GM18505 (cell line): ENCODE data around the gene KATNA1.

Experiments used
- ATAC-seq: cut with Tn5 transposase; IDR thresholded peaks from one replicate; pipeline ENCODE4 v1.9.1; 2021; ENCODE audit not compliant: unreplicated experiment
- POLR2A ChIP-seq: IDR thresholded peaks from 4 replicates; pipeline ENCODE4 v1.6.1; 2011; ENCODE audit warnings: borderline replicate concordance; ENCODE audit not compliant: insufficient read depth, insufficient read length; ENCODE audit errors: extremely low read depth

Gene KATNA1

DNA sequence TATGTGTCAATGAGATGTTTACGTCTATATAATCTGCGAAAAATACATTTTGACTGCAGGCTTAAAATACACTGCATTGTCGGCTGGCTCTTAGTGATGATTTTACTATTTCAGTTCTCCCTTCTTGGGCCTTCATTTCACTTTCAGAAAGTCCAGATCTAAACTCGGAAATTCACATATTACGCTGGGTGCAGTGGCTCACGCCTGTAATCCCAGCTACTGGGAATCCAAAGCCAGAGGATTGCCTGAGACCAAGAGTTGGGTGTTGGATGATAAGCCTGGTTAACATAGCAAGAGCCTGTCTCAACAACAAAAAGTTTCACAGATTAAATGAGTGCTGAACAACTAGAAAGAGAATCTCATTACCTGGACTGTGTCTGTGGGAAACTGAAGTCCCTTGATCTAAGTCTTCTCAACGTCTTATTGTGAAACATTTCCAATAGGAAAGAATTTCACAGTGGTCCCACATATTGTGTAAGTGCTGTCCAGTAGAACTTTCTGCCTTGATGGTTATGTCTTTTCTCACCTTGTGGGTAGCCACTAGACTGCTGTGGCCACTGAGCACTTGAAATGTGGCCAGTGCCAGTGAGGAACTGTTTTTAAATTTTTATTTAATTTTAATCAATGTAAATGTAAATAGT, 80.4 kb downstream of the KATNA1 start:
- no peak for TF ChIP-seq POLR2A
- ATAC-seq = no peak

DNA sequence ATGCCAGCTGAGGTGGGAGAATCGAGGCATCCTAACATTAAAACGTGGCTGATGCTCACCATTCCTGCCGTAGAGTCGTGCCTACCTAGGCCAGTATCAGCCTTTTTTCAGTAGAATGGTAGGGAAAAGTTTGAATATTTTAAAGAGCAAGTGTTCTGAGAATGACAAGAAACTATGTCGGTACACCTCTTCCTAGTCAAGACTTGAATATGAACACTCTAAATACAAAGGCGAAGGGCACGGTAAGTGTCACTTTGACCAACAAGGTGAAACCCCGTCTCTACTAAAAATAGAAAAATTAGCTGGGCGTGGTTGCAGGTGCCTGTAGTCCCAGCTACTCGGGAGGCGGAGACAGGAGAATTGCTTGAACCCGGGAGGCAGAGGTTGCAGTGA, 81.3 kb downstream of the KATNA1 start:
- peak; percentile 43 for TF ChIP-seq POLR2A
- no peak for ATAC-seq

DNA sequence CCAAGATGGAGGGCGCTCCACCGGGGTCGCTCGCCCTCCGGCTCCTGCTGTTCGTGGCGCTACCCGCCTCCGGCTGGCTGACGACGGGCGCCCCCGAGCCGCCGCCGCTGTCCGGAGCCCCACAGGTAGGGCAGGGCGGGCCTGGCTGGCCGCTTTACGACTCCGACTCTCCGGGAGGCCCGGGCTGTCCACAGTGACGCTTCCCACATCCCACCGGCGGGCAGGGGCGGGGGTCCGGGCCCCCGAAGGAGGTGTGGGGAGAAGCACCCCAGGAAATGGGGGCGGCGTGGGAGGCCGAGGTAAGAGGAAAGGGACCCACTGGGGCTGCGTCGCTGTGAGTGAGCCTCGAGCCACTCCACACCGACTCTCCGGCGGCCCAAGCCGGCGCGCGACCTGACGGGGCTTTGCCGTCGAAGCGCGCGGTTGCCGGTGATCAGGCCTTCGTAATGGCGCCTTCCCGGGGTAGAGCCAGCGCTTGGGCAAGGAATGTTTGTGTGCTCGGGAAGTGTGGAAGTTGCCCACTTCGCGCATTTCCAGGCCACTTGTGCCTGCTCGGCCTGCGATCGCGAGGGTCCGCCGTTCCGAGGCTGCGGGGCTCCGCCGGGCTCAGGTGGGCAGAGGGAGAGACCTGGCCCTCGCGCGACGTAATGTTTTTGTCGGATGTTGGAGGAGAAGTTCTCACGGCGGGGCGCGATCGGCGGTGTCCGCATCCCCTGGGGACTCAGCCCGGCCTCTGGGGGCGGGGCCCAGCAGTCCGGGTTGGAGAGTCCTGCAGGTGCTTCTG, 81.9 kb downstream of the KATNA1 start:
- ATAC-seq = peak; percentile 15
- peak; percentile 64 for TF ChIP-seq POLR2A

DNA sequence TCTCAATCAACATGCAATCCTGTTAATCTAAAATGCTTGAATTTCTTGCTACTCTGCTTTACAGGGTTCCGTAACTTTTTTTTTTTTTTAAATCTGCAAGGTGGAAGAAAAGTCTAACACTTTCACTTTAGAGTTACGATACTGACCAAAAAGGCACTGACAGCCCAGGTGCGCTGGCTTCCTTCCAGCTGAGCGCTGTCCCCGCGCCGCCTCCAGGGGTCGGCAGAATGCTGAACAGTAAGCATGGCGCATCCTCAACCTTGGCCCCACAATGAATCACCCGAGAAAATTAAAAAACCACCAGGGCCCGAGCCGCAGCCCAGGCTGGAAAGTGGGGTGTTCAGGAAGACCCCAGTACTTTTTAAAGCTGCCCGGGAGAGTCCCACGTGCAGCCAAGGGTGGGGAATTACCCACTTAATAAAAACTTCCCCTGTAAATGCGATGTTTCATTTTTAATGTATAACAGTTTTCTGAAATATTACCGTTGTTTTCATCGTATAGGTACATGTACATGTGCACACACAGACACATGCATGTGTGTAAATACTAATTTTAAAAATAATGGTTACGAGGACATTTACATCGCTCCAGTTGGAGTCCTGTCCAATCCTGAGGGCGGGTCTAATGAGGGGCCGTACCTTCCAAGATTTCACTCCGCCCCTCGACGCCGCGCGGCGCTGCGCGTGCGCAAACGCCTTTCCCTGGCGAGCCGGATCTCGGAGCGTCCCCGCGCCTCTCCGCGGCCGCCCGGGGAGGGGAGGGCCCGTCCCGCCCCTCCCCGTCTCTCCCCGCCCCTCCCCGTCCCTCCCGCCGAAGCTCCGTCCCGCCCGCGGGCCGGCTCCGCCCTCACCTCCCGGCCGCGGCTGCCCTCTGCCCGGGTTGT, 82.7 kb downstream of the KATNA1 start, which contains the start of gene GINM1:
Gene GINM1 (plus strand): TSS at position 849 of the 883 bp plus-strand sequence. CDS start 40 bp downstream, outside the sequence.
- peak; percentile 86 for ATAC-seq

DNA sequence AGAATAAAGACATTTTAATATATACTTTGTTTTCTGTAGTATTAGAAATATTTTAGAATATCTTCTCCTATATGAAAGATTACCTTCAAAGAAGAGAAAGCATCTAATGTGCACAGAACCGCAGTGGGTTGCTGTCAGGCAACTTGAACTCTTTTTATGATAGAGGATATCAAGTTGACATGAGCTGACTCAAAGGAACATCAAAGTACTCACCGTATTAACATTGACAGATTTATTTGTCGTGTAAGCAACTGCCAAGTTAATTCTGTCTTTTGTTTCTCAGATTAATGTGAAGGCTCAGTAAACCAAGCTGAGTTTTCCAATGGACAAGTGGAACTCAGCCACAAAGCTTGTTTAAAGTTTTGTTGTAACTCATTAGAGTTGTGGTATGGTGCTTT, 84.6 kb downstream of the KATNA1 start:
- ATAC-seq = no peak
- TF ChIP-seq POLR2A = no peak

More for the DNA sequence above, 82.7 kb downstream of the KATNA1 start, which contains the start of gene GINM1:
- TF ChIP-seq POLR2A = no peak

DNA sequence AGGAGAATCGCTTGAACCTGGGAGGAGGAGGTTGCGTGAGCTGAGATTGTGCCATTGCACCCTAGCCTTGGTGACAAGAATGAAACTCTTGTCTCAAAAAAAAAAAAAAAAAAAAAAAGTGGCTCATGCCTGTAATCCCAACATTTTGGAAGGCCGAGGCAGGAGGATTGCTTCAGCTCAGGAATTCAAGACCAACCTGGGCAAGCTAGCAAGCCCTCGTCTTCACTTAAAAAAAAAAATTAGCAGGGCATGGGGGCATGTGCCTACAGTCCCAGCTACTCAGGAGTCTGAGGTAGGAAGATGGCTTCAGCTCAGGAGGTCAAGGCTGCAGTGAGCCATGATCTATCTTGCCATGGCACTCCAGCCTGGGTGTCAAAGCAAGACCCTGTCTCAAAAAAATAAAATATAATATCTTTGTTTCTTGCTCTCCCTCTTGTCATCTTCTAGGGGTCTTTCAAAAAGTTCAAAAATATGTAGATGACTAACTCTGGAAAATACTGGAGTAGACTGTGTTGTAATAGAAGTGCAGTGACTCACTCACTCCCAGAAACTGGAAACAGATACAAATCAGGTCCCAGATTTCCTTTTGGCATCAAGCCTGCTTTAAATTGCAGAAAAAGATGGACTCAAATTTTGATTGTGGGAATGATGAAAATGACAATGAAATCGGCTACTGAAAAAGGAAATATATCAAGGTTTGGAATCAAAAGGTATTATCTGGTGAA, 85.1 kb downstream of the KATNA1 start:
- no peak for ATAC-seq
- no peak for TF ChIP-seq POLR2A

DNA sequence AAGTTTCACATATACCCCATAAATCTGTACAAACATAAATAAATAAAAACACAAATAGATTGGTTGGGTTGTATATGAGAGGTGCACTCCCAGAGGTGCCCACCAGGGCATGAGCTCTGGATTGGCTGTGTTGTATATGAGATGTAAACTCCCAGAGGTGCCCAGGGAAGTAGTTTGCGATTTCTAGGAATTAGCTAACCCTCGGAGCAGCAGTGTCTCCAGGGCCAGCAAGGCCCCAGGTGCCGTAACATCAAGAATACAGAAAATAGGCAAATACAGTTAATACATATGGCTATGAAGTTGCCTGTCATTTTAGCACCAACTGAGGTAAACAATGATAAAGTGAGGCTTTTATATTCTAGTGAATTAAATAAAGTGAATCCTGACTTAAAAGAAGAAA, 87.8 kb downstream of the KATNA1 start:
- peak; percentile 42 for ATAC-seq
- no peak for TF ChIP-seq POLR2A

DNA sequence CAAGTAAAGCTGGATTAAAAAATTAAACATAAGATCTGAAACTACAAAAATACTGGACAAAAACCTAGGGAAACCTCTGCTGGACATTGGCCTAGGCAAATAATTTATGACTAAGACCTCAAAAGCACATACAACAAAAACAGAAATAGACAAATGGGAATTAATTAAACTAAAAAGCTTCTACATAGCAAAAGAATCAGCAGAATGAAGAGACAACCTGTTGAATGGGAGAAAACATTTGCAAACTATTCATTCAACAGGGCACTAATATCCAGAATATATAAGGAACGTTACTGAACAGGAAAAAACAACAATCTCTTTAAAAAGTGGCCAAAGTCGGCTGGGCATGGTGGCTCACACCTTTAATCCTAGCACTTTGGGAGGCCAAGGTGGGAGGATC, 89.1 kb downstream of the KATNA1 start:
- no peak for ATAC-seq
- TF ChIP-seq POLR2A = no peak

DNA sequence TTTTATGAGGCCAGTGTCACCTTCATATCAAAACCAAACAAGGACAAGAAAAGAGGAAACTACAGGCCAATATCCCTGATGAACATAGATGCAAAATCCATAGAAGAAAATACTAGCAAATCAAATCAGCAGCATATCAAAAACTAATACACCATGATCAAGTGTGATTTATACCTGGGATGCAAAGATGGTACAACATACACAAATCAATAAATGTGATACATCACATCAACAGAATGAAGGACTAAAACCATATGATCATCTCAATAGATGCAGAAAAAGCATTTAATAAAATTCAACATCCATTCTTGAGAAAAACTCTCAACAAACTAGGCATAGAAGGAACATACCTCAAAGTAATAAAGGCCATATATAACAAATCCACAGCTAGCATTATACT, 90.5 kb downstream of the KATNA1 start:
- no peak for ATAC-seq
- no peak for TF ChIP-seq POLR2A

DNA sequence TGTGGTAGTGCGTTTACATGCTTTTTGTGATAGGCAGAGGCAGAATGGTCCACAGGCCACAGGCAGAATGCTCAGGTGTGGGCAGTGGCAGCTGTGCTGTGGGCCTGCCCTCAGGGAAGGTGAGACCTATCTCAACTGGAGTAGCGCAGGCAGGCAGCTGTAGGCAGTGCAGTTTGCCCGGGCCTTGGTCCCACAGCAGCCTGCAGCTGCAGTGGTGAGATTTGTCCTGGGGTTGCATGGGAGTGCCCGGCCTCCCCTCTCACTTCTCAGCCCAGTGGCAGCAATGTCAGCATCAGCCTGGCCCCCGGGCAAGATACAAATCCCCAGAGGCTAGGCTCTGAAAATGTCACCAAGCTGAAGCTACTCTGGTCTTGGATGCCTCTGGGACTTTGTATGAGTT, 96.6 kb downstream of the KATNA1 start:
- ATAC-seq = no peak
- no peak for TF ChIP-seq POLR2A

DNA sequence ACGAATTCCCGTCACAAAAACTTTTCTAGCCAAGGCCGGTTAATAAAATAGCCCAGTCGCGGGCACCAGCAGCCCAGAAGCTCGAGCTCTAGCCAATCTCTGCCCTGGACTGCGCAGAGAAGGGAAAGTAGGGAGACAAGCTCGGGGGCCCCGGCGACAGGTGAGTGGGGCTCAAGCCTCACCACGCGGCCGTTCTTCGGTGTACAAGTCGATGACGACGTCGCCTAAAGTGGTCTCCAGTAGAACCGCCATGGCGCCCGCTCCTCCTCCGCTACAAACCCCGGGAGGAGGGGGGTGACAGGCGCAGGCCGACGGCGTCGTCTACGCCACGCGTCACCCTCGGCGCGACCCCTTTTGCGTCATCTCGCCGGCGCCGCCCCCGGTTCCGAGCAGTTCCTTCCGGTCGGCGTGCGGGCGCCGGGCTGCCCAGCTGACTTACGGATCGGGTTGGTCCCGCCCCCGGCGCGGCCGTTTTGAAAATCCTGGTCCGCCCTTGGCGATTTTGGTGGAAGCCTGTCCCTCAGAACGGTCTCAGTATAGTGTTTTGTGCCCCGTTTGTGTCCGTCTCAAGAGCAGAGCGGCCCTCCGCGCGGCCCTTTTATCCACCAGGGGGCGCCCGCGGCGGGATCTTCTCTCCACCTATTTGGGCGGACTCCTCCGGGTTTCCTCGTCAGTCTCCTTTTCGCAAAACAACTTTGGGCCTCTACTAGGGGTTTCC, 102.6 kb downstream of the KATNA1 start, which contains the start of gene PPIL4:
Gene PPIL4 (minus strand): TSS at position 290 of the 718 bp plus-strand sequence. CDS start 38 bp downstream, at position 252.
- TF ChIP-seq POLR2A = peak; percentile 89
- ATAC-seq = peak; percentile 94

DNA sequence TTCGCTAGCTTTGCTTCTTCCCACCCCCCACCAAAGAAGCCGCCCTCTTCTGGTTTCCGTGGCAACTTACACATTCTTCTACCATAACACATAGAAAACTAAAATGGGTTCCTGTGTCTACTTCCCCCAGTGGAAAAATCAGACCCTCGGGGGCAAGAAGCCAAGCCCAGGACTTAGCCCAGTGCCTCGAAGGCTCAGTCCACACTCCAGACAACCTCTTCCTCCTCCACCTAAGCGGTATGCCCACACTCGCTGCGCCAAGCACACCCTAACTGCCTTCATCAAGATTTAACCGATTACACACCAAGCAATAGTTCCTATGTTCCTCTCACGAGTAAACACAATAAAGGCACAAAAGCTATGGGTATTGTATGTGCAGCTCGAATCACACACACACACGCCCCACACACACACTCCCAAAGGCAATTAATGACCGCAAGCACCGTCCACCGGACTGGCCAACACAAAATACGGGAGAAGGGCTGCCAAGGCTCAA, 103.2 kb downstream of the KATNA1 start:
- peak; percentile 16 for ATAC-seq
- no peak for TF ChIP-seq POLR2A
